ENCODE measurements around the gene CNTNAP2.
"Not testable (repeated sequence)": the region's sequence is repeated elsewhere in the genome, so short reads cannot be mapped to it uniquely, and the experiment has no call there.

The CNTNAP2 gene

DNA sequence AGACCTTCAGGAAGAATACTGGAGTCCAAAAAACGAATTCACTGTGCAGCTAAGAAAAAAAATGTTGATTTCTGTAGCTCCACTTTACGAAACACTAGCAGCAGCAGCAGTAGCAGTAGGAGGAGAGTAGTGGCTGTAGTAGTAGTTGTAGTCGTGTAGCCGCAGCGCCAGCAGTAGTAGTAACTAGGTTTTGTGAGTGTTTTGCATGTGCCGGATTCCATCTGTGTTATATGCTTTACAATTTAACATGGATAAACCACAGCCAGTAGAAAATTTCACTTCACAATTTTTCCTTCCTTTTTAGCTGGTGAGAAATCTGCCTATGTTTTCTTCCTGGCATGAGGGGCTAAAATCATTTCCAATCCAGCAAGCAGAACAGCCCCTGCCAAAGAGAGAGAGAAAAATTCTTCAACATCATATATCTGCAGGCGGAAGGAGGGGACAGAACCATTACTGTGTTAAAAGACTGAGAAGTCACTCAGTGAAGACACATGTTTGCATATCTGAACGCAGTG is 2325.6 kb downstream of the CNTNAP2 start:
- DNase-seq: no peak

DNA sequence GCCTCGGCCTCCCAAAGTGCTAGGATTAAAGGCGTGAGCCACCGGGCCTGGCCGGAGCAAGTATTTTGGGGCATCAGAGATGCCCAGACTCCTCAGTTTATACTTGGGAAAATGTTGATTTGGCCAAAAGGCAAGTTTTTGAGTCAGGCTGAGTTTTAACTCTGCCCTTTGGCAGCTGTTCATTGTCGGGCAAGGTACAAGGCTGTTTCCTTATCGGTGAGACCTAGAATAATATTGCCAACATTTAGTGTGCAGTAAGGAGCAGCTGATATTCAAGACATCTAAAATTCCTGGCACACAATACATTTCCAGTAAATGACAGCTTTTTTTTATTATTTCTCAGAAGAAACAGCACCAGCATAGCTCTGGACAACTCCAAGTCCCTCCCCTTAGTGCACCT is 2326.3 kb downstream of the CNTNAP2 start:
- no peak for DNase-seq

DNA sequence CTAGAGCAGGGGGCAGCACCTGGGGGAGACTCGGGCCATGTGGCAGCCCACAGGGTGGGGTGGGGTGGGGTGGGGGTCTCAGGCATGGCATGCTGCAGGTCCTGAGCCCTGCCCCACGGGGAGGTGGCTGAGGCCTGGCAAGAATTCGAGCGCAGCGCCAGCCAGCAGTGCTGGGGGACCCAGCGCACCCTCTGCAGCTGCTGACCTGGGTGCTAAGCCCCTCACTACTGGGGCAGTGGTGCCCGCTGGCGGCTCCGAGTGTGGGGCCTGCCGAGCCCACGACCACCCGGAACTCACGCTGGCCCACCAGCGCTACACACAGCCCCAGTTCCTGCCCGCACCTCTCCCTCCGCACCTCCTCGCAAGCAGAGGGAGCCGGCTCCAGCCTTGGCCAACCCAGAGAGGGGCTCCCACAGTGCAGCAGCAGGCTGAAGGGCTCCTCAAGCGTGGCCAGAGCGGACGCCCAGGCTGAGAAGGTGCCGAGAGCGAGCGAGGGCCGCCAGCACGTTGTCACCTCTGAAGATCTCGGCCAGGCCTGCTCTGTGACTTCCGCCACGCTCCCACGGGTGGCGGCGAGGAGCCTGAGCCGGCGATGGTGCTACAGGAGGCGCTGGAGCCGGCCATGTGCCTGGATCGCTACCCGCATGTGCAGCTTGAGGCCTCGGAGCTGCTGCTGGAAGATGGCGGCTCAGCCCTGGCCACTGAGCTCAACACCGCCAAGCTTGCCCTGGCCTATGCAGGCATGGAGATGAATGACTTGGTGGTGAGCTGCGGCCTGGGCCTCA is 2328.9 kb downstream of the CNTNAP2 start:
- no peak for DNase-seq

DNA sequence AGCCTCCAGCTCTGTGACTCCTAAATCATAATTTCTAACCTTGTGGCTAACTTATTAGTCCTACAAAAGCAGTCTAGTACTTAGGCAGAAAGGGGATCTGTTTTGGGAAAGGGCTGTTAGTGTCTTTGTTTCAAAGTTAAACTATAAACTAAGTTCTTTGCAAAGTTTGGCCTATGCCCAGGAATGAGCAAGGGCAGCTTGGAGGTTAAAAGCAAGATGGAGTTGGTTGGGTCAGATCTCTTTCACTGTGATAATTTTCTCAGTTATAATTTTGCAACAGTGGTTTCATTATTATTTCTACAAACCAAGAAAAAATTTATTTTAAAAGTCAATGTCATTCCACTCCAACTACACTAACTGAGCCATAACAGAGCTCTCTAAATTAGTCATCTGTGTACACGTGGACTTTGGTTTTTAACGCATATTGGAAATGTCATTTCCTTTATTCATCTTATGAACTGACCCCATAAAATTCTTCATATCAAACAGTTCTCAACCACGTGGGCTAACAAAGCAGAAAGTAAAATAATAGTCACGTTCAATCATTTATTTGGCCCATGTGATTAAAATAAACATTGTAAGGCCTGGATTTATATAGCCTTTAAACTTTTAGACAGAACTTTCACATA is 2330.7 kb downstream of the CNTNAP2 start:
- no peak for DNase-seq

DNA sequence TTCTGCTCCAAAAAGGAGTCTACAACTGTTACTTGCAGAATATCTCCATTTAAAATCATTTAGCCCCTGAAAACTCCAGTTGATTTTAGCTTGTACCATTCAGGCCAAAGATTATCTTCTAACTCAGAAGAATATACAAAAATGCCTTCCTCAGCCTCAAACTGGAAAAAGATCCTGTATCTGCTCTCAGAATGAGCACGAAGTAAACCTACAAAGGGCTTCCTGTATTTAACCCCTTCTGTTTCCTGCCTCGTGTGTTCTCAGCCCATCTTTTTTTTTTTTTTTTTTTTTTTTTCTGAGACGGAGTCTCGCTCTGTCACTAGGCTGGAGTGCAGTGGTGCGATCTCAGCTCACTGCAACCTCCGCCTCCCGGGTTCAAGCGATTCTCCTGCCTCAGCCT is 2334.9 kb downstream of the CNTNAP2 start:
- not testable (repeated sequence) for DNase-seq

DNA sequence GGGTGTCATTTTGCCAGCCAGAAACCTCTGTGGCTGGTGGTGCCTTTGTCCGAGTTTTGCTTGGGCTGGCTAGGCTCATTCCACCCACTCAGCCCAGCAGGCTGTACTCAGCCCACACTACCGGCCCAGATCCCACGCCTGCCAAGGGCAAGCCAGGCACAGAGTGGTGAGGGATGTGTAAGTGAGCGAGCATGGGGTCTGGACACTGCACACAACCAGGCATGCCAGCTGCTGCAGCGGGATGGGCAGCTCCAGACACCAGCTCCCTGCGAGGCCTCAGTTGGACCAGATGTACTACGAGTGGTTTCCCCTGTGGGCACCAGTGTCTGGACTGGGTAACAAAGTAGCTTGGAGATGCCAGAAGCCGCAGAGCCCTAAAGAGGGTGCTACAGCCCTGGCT is 2339.8 kb downstream of the CNTNAP2 start:
- no peak for DNase-seq

DNA sequence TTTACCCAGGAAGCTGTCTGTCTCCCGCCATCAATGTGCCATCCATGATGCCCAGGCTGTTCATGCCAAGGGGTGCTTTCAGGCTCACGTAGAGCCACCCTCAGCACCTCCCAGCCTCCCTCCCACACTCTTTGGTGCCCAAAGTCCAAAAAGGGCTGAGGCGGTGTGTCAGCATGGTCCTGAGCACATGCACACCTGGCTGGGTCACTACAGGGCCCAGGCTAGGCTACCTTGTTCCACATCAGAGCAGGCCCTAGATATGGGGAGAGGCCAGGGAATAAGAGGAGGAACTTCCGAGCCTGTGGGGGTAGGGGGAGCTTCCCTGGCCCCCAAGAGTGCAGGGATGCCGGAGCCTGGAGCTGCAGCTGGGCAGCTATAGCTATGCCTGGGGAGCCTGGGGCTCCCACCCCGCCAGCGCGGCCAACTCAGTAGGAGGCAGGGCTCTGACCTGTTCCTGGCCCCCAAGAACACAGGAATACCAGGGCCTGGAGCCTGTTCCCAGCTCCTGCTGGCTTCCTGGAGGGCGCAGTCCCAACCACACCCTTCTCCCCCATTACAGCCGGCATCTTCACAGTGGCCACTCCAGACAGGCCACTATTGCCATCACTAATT is 2340.8 kb downstream of the CNTNAP2 start:
- DNase-seq: no peak

DNA sequence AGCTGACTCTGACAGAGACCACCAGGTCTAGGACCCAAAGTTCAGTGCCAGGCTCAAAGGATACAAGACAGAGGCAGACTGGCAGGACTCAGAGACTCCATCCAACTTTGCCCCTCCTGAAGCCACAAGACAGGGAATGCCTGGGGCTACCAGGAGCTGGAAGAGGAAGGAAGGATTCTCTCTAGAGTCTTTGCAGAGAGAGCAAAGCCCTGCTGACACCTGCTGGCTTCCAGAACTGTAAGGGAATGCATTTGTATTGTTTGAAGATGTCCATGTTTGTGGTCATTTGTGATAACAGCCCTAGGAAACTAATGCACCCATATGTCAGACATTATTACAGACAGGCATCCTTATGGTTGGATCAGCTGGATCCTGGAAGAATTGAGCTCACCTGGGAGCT is 2341.7 kb downstream of the CNTNAP2 start:
- no peak for DNase-seq

DNA sequence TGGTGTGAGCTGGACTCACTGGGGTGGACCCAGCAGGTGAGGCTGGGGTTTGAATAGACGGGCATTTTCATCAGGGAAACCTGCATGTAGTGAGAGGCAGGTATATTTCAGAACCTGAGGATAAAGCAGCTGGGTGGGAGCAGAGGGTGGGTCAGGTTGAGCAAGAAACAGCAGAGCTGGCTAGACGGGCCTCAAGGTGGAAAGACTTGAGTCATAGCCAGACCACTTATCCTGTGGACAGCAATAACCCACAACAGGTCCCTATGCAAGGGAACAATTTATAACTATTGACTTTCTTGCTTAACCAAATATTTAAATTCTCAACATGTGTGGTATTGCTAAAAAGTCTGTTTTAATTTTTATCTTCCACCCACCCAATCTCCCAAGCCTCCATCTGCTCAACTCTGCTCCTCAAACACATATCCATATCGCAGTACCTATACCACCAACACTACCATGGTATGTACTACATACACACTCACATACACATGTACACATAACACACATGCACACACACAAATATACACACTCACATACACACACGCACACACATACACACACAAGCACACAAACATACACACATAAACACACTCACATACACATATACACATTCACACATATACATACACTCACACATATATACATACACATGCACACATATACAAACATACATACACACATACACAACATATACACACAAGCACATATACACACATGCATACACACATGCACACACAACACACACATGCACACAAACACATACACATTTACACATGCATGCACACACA is 2345.0 kb downstream of the CNTNAP2 start:
- no peak for DNase-seq

DNA sequence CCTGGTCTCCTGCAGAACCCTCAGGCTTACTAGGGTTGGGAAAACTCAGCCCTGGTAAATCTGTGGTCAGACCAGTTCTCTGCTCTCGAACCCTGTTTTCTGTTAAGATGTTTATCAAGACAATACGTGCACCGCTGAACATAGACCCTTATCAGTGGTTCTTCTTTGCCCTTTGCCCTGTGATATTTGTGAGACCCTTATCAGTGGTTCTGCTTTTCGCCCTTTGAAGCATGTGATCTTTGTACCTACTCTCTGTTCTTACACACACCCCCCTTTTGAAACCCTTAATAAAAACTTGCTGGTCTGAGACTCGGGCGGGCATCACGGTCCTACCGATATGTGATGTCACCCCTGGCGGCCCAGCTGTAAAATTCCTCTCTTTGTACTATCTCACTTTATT is 2346.2 kb downstream of the CNTNAP2 start:
- DNase-seq: not testable (repeated sequence)

DNA sequence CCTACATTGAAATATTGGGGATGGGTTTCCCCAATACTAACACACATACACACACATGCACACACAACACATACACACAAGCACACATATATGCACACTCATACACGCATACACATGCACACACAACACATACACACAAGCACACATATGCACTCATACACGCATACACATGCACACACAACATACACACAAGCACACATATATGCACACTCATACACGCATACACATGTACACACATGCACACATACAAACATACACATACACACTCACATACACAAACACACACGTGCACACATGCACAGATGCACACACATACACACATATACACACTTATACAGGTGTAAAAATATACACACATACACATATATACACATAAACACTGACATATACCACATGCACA is 2346.6 kb downstream of the CNTNAP2 start:
- DNase-seq: no peak

DNA sequence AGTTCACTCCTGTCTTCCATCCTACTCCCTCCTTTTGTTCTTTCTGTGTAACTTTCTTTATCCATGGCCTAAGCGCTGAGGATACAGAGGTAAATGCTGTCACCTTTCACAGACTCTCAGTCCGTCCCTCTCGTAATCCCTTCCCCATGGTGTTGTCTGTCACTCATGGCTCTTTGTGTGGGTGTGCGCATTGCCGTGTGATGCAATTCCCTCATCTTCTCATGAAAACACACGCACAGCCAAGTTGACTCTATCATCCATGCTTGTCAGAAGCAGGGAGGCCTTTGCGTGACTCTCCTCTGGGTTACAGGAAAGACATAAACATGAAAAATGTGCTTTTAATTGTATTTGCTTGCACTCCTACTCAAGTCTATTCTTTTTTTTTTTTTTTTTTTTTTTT is 2348.3 kb downstream of the CNTNAP2 start:
- no peak for DNase-seq

DNA sequence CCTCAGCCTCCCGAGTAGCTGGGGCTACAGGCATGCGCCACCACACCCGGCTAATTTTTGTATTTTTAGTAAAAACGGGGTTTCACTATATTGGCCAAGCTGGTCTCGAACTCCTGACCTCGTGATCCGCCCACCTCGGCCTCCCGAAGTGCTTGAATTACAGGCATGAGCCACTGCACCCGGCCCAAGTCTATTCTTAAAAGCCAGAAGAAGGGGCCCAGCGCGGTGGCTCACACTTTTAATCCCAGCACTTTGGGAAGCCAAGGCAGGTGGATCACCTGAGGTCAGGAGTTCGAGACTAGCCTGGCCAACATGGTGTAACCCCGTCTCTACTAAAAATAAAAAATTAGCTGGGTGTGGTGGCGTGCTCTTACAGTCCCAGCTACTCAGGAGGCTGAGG is 2348.8 kb downstream of the CNTNAP2 start:
- not testable (repeated sequence) for DNase-seq

DNA sequence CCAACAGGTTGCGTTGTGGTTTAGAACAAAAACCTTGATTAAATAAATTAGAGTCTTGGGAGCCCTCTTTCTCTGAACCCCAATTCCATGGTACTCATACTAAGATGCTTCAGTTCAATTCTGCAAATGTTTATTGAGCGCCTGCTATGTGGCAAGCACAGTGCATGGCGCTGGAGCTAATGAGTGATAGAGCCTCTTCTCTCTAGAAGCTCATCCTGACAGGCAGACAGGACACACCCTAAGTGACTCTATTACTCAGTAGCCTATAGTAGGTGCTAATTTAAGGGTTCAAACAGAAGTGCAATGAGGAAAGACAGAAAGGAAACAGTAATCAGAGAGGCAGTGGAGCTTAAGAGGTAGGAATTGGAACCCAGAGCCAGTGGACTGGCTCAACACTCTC is 2349.5 kb downstream of the CNTNAP2 start:
- DNase-seq: no peak

DNA sequence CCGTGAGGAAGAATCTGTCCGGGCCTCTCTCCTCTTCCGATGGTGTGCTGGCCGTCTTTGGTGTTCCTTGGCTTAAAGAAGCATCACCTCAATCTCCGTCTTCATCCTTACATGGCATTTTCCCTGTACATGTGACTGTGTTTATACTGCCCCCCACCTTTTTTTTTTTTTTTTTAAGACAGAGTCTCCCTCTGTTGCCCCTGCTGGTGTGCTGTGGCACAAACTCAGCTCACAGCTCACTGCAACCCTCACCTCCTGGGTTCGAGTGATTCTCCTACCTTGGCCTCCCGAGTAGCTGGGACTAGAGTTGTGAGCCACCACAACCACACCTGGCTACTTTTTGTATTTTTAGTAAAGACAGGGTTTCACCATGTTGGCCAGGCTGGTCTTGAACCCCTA is 2352.1 kb downstream of the CNTNAP2 start:
- DNase-seq: no peak

All from activated naive CD4-positive, alpha-beta T cell treated with anti-CD3 and anti-CD28 coated beads, Interleukin-2, amount 50 U/mL, for 16 hours (primary cell).